OCI-LY7 (cell line): ENCODE results near the gene EMC8.

Source experiments
- CTCF ChIP-seq: fragments of 200-600 bp; sonication (generic); conservative IDR thresholded peaks from 2 replicates; pipeline ENCODE4 v1.5.1; 2014; ENCODE audit warnings: mild to moderate bottlenecking, antibody characterized with exemption, low read length, moderate library complexity, mixed read lengths
- EZH2phosphoT487 ChIP-seq: fragments of 200-600 bp; sonication (generic); IDR thresholded peaks from 2 replicates; pipeline ENCODE4 v1.6.1; 2018; ENCODE audit warnings: low read depth, borderline replicate concordance, mild to moderate bottlenecking, mixed run types, antibody characterized with exemption, low read length, moderate library complexity, mixed read lengths

- TF ChIP-seq CTCF, result peak; percentile 15; the same call in 1 of the 2 replicates
- no peak for TF ChIP-seq EZH2phosphoT487
Measured at GRCh38 chr16:85750146-85750826, 49.1 kb downstream of the EMC8 start.
